Thoracic aorta (tissue), 2 donors: Measurements from ENCODE around the gene PLAU. TPM values are rescaled to one million over a fixed set of nuclear protein-coding genes. Genes with fewer than 3 reads are reported as not detected.

Experiments used
- ATAC-seq: fragments of 150-250 bp; one replicate; pipeline ENCODE4 v1.8.0; 2017; ENCODE audit warnings: low read depth; ENCODE audit not compliant: insufficient number of reproducible peaks, low FRiP score
- DNase-seq: peaks from one replicate; pipeline ENCODE4 v3.0.0-alpha.2; 2020; ENCODE audit warnings: low spot score
- H3K27ac ChIP-seq, 2 donors: fragments of 200-600 bp; sonication (generic); 1 replicate in 1 of 2; 2 replicates in 1 of 2; pipeline ENCODE4 v1.5.1; 2016; ENCODE audit warnings: mild to moderate bottlenecking in 2 of 2, moderate library complexity in 2 of 2
- H3K27me3 ChIP-seq: fragments of 200-600 bp; sonication (generic); replicated peaks from 2 replicates; pipeline ENCODE4 v1.6.0; 2016; ENCODE audit warnings: mild to moderate bottlenecking; ENCODE audit not compliant: insufficient read depth
- H3K36me3 ChIP-seq: fragments of 200-600 bp; sonication (generic); one replicate; pipeline ENCODE4 v1.5.1; 2016
- H3K4me1 ChIP-seq, 2 donors: fragments of 200-600 bp; sonication (generic); 1 replicate in 1 of 2; 2 replicates in 1 of 2; pipeline versions ENCODE4 v1.5.1 to v1.6.0; 2016; ENCODE audit warnings: low read depth in 2 of 2, mild to moderate bottlenecking in 1 of 2; ENCODE audit not compliant: control insufficient read depth in 1 of 2
- H3K4me3 ChIP-seq: fragments of 200-600 bp; sonication (generic); 2 replicates; pipeline ENCODE4 v1.5.1; 2016; ENCODE audit warnings: mild to moderate bottlenecking
- H3K9me3 ChIP-seq: fragments of 200-600 bp; sonication (generic); 2 replicates; pipeline ENCODE4 v1.5.1; 2016
- CTCF ChIP-seq: fragments of 200-600 bp; sonication (generic); IDR thresholded peaks from one replicate; pipeline ENCODE4 v1.5.1; 2019; ENCODE audit warnings: antibody characterized with exemption
- total RNA-seq, 2 donors: library from RNA; depleted of rRNA; stranded (reverse); fragments of >200 nt; gene quantifications; one replicate each; pipeline versions ENCODE4 v1.1.0 to v1.2.3, GENCODE V29; 2016

The PLAU gene
- total RNA-seq, 2 donors from 2014 or later = 8.1 to 100 TPM

GRCh38 chr10:73907841-73908517, 3.0 kb upstream of the PLAU start:
- H3K4me1 ChIP-seq = peaks cover 10 to 63% of the 10 kb centered on the region in 2 donors

GRCh38 chr10:73908853-73909539, 1.9 kb upstream of the PLAU start:
- peak overlapping the region in 1 of 2 donors; percentile 26 for H3K27ac ChIP-seq
- H3K36me3 ChIP-seq = peaks cover under 1% of the 10 kb centered on the region
- ATAC-seq (no peak), DNase-seq (peak; percentile 33)
- no peaks in the 10 kb centered on the region for H3K9me3 ChIP-seq
- H3K27me3 ChIP-seq = no peaks in the 10 kb centered on the region
- peaks cover 10 to 64% of the 10 kb centered on the region in 2 donors for H3K4me1 ChIP-seq
- H3K4me3 ChIP-seq = no peak overlapping the region
- no peak for TF ChIP-seq CTCF

More at GRCh38 chr10:73907841-73908517, 3.0 kb upstream of the PLAU start:
- H3K27ac ChIP-seq = peak overlapping the region; percentile 87 to 88
- H3K4me3 ChIP-seq = no peak overlapping the region
- TF ChIP-seq CTCF = no peak
- no peaks in the 10 kb centered on the region for H3K9me3 ChIP-seq
- no peak for ATAC-seq
- DNase-seq = no peak
- H3K36me3 ChIP-seq = no peaks in the 10 kb centered on the region
- H3K27me3 ChIP-seq = no peaks in the 10 kb centered on the region

- no peak overlapping the region for H3K4me3 ChIP-seq
- ATAC-seq (no peak), DNase-seq (no peak)
- no peaks in the 10 kb centered on the region for H3K27me3 ChIP-seq
- no peak for TF ChIP-seq CTCF
- H3K4me1 ChIP-seq = peaks cover 10 to 64% of the 10 kb centered on the region in 2 donors
- no peaks in the 10 kb centered on the region for H3K9me3 ChIP-seq
- H3K36me3 ChIP-seq = peaks cover 3% of the 10 kb centered on the region
- H3K27ac ChIP-seq = peak overlapping the region in 1 of 2 donors; percentile 26
Observed at GRCh38 chr10:73909540-73910115, 1.3 kb upstream of the PLAU start.

- Histone ChIP-seq H3K9me3 (no peaks in the 10 kb centered on the region), H3K27ac (no peak overlapping the region), H3K27me3 (no peaks in the 10 kb centered on the region), H3K36me3 (peaks cover 3% of the 10 kb centered on the region), H3K4me3 (peak overlapping the region; percentile 75), H3K4me1 (peaks cover 10 to 64% of the 10 kb centered on the region in 2 donors)
- ATAC-seq (no peak), DNase-seq (no peak)
- no peak for TF ChIP-seq CTCF
Observed at GRCh38 chr10:73910401-73910763, 550 bp upstream of the PLAU start.

GRCh38 chr10:73911553-73912004, 647 bp downstream of the PLAU start:
- no peak for DNase-seq
- peak overlapping the region; percentile 75 for H3K4me3 ChIP-seq
- no peaks in the 10 kb centered on the region for H3K9me3 ChIP-seq
- H3K36me3 ChIP-seq = peaks cover 3% of the 10 kb centered on the region
- no peak for ATAC-seq
- H3K4me1 ChIP-seq = peaks cover 10 to 57% of the 10 kb centered on the region in 2 donors
- no peaks in the 10 kb centered on the region for H3K27me3 ChIP-seq
- TF ChIP-seq CTCF = no peak
- H3K27ac ChIP-seq = peak overlapping the region in 1 of 2 donors; percentile 40
